Left ventricle myocardium superior (tissue), 1 donor: ENCODE results near the gene DAB2. TPM values are rescaled to one million over a fixed set of nuclear protein-coding genes. Genes with fewer than 3 reads are reported as not detected.

Source experiments
- ATAC-seq: fragments of 200-7000 bp; cut with Tn5 transposase; one replicate; pipeline ENCODE4 v1.9.1; 2020; ENCODE audit warnings: mild to moderate bottlenecking, moderate library complexity
- DNase-seq: peaks from one replicate; pipeline ENCODE4 v3.0.0-alpha.2; 2020
- intact Hi-C: fragments of 100-400 bp; cut with micrococcal nuclease; formaldehyde crosslinking; loops from one replicate; pipeline ENCODE4 v1.11.0; 2022
- total RNA-seq: library from RNA; stranded (reverse); fragmentation: NEBNext Ultra II Directional; extraction: Animal tissue kit (Norgen Biotek cat#: 25700); gene quantifications from one replicate; pipeline ENCODE4 v1.2.1, GENCODE V29; 2021
- donor health status: DM: no; HTN: yes; CAD: no; lungs with severe emphysema.

DAB2 gene
- total RNA-seq, 1 donor from 2014 or later, result 32.4 TPM

DNA sequence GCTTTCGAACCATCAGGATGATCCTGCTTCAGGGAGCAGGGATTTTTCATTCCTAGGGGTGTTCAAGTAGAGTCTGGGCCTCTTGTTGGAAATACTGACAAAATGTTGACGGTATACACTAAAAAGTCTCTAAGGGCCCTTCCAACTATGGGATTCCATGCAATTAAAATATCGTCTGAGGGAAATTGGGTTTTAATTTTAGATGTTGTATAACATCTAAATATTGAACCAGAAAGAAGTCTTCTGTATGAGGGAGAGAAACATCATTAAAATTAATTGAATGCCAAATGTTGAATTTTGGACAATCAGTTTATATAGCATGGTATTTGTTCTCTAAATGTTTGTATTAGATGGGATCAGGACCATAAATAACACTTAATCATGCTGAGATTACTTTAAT lies 25.7 kb upstream of the DAB2 start:
- ATAC-seq, result no peak
- no peak for DNase-seq
- intact Hi-C loops, result no loop called here

DNA sequence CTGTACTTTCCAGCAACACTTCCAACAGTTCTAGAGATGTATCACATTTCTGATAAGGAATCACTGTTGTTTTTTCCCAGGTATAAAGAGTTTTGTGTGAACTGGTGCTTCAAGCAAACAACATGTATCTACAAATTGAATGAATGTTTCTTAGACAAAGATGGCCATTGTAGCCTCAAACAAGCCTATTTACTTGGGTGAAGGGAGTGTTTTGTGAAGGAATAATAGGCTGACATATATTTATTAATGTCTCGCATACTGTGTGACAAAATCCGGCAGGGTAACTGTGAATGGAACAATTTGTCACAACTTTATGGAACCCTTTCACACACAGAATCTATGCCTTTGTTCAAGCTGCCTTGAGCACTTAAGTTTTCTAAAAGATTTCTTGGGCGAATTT lies 24.8 kb upstream of the DAB2 start:
- intact Hi-C loops, result no loop called here

DNA sequence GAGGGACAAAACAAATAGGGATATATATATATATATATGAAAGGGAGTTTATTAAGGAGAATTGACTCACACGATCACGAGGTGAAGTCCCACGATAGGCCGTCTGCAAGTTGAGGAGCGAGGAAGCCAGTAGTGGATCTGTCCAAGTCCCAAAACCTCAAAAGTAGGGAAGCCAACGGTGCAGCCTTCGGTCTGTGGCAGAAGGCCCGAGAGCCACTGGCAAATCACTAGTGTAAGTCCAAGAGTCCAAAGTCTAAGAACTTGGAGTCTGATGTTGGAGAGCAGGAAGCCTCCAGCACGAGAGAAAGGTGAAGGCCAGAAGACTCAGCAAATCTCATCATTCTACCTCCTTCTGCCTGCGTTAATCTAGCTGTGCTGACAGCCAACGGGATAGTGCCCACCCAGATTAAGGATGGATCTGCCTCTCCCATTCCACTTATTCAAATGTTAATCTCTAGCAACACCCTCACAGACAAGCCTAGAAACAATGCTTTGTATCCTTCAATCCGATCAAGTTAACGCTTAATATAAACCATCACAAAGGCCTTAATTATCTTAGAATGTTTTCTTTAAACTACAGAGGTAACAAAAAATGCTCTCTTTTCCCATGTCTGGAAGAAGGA lies 23.8 kb upstream of the DAB2 start:
- intact Hi-C loops, result no loop called here
- ATAC-seq (no peak), DNase-seq (no peak)

More for the DNA sequence above, 24.8 kb upstream of the DAB2 start:
- no peak for DNase-seq
- ATAC-seq, result no peak

DNA sequence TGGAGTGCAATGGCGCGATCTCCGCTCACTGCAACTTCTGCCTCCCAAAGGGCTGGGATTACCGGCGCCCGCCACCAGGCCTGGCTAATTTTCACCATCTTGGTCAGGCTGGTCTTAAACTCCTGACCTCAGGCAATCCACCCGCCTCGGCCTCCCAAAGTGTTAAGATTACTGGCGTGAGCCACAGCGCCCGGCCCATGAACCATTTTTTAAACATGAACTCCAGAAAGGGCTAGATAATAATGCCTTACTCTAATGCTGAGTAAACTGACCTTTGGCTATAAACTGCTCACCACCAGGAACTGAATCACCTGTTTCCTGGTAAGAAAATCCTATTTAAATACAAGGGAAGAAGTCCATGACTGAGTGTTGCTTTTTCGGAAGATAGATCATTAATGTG lies 23.2 kb upstream of the DAB2 start:
- DNase-seq, result no peak
- ATAC-seq, result no peak
- intact Hi-C loops, result no loop called here

DNA sequence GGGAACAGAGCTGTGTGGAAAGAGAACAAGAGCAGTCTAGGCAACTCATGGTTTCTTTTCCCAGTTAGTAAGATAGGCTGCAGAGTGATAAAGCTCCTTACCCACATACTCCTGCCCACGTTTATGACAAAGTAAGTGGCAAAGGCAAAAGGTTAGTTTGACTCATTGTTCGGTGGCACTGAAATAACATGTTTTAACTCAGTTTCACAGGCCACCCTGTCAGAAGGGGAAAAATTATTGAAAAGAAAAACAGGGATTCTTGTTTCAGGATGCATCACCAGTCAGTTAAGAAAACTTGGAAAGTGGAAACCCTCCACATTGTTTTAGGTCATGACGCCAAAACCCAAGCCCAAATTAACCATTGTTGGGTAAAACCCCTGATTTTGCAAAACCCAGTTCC lies 22.3 kb upstream of the DAB2 start:
- DNase-seq, result no peak
- ATAC-seq, result no peak
- intact Hi-C loops, result no loop called here

DNA sequence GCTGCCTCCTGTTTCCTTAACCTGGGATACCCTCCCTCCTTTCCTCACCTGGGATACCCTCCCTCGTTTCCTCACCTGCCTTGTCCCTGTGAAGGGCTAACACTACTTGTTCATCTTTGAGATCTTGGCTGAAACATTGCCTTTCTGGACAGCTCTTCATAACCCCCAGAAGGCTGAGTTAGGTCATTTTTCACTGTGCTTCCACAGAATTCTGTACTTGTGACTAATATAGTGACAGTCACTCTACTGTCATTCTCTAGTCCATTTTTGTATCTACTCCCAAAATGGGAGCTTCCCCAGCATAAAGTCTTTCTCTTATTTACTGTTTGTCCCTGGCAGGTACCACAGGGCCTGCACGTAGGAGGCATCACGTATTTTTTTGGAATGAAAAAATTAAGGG lies 21.5 kb upstream of the DAB2 start:
- DNase-seq (no peak), ATAC-seq (no peak)
- intact Hi-C loops, result no loop called here

DNA sequence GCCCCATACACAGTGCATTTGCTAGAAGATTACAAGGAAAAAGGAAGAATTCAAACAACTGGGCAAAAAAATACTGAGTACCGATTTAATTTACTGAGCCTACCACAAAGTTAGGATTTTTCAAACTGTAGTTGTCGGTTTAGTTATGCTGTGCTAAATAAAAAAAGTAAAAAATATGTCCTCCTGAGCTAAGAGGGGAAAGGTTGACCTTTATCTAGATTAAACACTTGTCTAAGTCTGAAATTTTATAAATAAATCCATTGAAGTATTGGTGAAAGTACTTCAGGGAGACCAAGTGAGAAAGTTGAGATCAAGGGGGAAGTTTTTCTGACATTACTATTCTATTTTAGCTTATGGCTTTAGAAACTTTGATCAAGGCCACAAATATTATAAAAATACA lies 19.1 kb upstream of the DAB2 start:
- no peak for ATAC-seq
- no peak for DNase-seq
- intact Hi-C loops, result no loop called here

DNA sequence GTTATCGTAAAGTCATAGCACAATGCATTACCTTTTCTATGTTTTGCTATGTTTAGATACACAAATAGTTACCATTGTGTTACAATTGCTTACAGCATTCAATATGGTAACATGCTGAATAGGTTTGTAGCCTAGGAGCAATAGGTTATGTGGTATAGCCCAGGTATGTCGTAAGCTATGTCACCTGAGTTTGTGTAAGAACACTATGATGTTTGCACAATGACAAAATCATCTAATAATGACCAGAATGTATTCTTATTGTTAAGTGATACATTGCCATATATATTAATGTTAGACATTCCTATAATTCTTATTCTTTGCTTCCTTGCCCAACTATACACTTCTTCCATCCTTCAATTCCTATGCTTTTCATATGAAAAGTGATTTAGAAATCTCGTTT lies 18.2 kb upstream of the DAB2 start:
- no peak for ATAC-seq
- DNase-seq, result no peak
- intact Hi-C loops, result no loop called here

DNA sequence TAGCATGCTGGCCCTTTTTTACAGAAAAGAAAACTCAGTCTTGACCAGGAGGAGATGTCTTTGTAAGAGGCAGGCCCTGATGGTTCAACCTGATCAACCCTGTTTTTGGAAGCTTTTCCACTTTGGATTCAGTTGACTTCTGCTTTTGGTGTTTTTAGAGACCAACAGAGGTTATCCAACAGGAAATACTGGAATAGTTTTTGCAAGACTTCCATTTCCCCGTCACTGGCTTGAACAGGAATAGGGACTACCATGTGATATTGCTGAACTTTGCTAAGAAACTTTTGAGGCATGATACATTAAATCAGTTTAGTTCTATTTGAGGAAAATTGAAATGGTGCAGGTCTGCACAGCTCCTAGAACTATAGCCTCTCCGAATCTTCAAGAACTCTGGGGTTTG lies 17.1 kb upstream of the DAB2 start:
- no peak for DNase-seq
- peak; percentile 46 for ATAC-seq
- intact Hi-C loops, result no loop called here

DNA sequence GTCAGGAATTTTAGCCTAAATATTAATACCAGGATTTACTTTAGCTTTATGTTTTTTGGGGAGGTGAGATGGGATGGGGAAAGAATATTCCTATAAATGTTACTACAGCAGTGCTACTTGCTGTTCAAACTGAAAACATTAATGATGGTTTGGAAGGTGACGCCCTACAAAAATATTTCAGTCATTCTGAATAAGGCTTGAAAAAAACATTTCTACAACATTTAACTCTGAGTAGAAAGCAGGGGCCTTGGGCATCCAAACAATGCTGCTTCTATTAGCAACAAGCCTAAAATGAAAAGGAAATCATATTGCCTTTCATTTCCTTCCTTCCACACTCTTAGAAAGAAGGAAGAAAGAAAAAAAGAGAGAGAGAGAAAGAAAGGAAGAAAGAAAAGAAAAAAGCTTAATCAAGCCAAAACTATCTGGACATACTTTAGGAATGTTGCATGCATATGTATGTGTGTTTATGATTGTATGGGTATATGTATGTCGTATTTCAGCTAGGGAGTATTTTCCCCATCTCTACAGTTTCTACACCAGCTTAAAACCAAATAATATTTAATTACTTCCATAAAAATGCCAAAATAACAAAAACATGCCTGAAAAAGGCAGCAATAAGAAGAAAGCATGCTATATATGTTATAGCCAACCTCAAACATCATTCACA lies 16.3 kb upstream of the DAB2 start:
- no peak for ATAC-seq
- DNase-seq, result no peak
- intact Hi-C loops, result no loop called here

DNA sequence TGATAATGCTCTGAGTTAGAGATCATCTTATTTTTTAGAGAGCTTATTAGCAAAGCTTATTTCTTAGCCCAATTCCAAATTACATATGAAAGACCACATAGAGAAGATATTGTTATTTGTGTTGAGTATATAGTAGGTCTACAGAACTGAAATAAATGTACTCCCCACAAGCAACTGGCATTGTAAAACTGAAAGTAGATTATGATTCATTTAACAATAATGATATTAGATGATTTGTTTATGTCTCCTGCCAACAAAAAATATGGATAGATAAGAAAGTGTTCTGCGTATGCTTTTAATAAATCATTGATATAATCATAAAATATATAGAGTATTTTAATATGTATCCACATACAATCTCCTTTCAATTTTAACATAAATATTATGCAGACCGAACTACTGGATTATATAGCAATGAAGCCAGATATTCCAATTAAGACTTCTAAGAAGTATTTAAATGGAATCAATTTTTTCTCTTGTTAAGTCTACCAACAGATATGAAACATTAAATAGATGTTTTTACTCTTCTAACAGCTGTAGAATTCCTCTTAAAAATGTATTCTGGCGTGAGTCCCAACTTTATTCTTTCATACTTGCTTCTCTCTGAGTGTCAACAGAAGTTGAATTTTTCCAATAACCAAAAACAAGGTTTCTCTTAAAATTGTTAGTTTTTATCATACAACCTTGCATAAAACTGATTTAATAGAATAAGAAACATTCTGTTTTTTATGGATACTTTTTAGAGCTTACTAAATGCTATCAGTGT lies 15.6 kb upstream of the DAB2 start:
- DNase-seq (no peak), ATAC-seq (no peak)
- intact Hi-C loops, result no loop called here

DNA sequence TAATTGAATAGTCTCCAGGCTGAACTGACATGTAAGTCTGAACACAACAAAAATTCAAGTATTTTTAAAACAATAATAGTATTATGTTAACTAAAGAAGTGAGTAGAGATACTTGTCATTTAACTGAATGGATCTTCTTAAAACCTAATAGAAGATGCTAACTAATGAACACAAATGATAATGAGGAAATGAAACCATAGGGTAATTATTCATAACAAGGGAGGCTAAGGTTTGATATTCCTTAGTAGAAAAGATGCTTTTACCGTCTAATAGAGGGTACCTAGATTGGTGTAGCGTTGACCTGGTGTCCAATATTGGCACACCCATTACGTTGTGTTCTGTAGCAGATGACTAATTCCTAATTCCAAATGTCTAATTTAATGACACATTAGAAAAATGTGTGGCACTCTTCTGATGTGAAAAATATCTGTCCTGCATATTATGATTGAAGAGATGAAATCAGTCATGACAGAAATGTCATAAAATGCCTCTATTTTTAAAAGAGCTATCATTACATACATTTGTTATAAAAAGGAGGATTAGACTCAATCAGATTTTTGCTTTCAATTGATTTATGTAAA lies 14.9 kb upstream of the DAB2 start:
- DNase-seq, result no peak
- no peak for ATAC-seq
- intact Hi-C loops, result no loop called here

DNA sequence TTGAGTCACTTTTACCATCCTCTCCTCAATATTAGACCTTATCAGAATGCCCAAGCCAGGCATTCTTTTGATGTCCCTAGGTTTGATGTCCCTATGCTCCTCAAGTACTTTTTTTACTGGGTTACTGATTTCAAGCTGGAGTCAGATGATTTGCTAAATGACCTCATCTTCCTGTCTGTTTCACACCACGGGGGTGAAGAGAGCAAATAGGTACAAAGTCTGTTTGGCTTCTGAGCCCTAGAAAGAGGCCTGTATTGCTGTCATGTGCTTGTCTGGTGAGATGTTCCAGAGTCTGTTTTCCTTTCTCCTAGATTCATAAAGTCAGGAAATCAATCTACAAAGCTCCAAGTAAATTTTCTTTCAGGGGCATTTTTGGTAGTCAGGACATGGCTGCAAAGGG lies 12.7 kb upstream of the DAB2 start:
- intact Hi-C loops, result no loop called here
- ATAC-seq (no peak), DNase-seq (no peak)

DNA sequence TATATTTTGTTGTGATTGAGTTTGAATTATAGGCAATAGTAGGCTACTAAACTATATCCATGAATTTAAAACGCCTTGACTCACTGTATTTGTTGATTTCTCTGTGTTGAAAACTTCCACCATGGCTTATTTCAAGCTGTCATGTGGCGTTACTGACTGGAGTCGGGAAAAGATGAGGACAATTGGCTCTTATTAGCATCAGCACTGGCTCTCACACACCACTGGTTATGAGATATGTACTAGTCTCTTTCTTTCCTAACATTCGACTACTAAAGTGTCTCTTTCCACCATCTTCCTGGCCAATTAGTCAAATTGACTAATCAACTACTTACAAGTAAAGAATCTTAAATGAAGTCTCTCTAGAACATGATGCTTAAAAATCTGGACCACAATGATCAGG lies 9.1 kb upstream of the DAB2 start:
- ATAC-seq (no peak), DNase-seq (no peak)
- intact Hi-C loops, result no loop called here

DNA sequence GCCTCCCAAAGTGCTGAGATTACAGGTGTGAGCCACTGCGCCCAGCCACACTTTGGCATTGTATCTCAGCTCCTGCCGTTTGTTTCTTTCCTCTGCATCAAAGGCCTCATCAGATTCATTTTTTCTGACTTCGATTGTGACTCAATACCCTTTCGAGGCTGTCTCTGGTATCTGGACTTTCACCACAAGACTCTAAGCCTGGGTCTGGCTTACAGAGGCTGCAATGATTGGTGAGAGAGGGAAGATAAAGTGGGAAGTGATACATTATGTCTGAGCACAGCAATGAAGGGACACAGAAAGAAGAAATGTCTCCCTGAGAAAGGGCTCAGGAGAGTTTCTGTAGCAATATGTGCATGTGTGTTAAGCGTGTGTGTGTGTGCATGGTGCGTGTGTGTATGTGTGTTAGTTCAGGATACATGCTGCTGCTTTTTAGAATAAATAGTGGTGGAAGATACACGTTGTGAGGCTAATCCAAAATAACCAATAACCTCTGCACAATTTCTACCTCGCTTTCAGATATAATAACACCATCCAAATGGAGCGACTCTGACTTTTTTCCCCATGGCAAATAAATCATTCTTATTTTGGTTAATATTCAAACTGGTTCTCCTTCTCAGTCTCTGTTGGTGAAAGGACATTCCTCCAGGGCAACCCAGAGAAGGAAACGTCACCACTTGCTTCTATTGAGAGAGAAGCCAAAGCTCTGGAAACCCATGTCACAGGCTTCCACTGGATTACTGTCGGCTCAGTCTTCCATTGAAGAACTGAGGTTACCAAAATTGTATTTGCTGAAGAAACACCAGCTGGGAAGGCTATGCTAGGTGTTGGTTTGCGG lies 8.1 kb upstream of the DAB2 start:
- DNase-seq, result no peak
- intact Hi-C loops, result no loop called here
- no peak for ATAC-seq

DNA sequence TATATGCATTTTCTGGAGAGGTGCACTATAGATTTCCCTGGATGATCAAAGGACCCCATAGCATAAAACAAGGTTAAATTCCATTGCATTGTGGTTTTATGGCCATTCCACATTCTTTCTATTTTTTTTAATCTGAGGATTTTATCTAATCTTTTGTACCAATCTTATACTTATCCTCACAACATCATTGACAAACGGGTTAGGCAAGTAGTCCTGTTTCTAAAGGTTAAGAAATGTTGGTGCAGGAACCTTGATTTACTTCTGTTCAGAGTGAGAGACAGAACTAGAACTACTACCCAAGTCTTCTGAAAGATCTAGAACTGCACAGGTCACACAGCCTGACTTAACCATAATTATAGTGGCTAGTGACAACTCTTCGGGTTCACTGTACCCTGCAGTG lies 5.7 kb upstream of the DAB2 start:
- DNase-seq (no peak), ATAC-seq (no peak)
- intact Hi-C loops, result no loop called here

DNA sequence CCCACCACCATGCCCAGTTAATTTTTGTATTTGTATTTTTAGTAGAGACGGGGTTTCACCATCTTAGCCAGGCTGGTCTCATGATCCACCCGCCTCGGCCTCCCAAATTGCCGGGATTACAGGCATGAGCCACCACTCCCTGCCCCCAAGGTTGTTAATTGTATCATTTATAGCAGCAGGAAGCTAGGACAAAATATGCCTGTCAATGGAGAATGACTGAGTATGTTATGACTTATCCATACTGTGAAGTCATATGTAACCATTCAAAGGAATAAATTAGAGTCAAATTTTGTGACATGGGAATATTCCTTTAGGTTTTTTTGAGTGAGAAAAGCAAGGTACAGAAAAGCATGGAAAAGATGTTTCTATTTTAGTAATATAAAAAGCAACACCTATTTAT lies 3.9 kb upstream of the DAB2 start:
- DNase-seq, result no peak
- intact Hi-C loops, result no loop called here
- ATAC-seq, result no peak

DNA sequence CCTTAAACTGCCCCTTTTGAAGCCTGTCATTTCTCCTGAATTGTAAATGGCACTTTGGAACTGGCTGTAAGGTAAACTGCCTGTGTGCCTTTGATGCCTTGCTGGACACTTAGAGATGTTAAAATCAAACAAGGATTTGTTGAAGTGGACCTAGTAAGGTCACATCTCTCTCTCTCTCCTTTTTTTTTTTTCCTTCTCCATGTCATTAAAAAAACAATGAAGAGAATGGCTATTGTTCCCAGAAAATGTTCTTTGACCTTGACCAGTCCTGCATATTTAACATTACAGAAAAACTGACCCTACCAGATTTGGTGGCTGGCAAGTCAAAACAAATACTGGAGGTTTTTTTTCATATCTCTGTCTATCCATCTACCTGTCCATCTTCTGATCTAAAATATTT lies 2.9 kb upstream of the DAB2 start:
- intact Hi-C loops, result no loop called here
- DNase-seq, result no peak
- ATAC-seq, result no peak

DNA sequence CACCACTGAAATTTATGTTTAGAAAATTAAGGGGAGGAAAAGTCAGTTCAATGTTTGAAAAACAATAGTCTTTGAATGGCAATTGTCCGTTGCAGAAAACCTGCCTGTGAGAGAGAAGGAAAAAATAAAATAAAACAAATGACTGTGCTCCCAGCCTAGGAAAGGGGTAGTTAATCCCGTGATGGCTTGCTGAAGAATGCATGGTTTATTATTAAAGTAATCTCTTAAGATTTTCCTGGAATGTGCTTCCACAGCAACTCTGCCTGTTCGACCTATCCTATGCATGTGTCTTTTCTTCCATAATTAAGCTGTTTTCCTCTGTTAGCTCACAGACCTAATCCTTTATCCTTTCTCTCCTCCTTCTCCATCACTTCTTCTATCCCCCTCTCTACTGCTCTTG lies 2.4 kb upstream of the DAB2 start:
- intact Hi-C loops, result no loop called here
- DNase-seq (no peak), ATAC-seq (no peak)

DNA sequence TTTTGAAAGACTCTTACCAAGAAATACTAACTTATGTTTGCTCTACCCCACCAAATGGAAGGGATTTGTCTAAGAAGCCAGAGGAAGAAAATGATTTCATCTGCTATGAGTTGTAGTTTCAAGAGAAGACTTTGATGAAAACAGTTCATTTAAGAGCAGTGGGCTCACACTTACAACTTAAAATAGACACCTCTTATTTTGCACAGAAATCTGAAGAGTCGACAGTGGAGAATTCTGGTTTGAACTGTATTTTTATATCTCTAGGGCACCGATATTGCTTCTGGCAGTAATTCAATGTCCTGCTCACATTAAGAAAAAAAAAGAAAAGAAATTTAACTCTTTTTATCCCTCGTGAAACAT lies 1.9 kb upstream of the DAB2 start:
- intact Hi-C loops, result no loop called here
- no peak for ATAC-seq
- no peak for DNase-seq
